HG02571 (cell line): Measurements from ENCODE around the gene VWDE.
A peak's percentile ranks its signal among the peaks of the same experiment; 100 is the strongest.

Source experiments
- ATAC-seq: cut with Tn5 transposase; IDR thresholded peaks from one replicate; pipeline ENCODE4 v1.9.1; 2021; ENCODE audit warnings: mild to moderate bottlenecking, moderate library complexity; ENCODE audit not compliant: unreplicated experiment

The VWDE gene

DNA sequence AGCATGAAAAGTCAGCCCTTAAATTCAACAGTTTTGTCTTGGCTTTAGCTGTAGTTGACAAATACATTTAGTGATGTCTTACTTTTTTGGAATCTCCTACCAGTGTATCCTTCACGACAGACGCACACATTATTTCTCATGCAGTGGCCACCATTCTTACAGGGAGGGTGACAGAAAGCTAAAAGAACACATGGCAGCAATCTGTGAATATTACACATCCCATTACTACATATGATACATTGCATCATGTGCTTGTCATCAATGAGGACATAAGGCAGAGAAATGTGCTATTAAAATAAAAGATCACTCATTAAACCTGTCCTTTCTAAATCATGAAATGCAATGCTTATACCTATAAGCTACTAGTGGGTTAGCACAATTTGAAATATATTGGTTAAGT is 66.6 kb downstream of the VWDE start:
- ATAC-seq = no peak

DNA sequence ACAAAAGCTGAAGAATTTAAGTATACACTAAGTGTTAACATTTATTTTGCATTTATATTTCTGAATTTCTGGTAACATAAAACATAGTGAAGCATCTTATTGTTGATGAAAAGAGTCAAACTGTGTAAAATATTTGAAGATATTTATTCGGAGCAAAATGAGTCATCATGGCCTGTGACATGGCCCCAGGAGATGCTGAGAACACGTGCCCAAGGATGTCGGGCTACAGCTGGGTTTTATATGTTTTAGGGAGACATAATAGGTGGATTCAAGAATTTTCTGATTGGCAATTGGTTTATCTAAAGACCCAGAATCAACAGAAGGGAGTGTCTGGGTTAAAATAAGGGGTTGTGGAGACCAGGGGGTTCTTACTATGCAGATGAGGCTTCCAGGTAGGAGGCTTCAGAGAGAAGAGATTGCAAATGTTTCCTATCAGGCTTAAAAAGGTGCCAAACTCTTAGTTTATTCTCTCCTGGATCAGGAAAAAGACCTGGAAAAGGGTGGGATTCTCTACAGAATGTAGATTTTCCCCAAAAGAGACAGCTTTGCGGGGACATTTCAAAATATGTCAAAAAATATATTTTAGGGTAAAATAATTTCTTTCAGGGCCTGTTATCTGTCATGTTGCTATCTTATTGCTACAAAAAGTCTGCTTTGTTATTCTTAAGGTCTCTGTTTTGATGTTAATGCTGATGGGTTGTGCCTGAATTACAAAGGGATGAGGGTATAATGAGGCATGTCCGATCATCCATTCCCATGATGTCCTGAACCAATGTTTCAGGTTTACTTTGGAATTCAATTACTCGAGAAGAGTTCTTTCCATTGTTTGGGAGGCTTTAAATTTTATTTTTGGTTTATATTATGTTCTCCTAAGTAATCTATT is 74.5 kb downstream of the VWDE start:
- no peak for ATAC-seq

DNA sequence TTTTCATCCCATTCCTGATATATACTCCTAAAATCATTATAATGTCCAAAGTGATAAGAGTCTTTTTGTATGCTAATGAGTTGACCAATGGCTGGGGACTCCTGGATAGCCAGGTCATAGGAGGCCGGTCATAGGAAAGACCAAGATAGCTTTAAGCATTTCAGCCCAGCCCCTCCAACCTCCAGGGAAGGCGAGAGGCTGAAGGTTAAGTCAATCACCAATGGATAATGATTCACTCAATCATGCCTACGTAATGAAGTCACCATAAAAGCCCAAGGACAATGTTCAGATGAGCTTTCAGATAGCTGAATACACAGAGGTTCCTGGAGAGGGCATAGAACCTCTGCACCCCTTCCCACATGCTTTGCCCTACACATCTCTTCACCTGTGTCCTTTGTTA is 75.7 kb downstream of the VWDE start:
- no peak for ATAC-seq

DNA sequence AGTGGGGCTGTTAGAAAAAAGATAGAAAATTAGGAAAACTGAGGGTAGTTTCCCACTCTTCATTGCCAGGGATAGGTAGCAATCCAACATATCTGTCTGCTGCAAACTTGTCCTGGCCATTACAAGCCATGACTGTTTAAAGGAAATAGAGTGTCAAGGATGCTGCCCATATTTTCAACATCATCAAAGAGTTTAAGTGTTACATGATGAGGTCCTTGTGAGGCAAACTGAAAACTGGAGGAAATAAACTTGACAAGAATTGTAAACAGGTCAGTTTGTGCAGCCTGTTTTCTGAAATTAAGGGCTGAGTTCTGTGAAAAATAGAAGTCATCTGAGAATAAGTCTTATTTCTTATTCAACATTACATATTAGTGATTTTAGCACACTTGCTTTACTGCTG is 78.0 kb downstream of the VWDE start:
- no peak for ATAC-seq

DNA sequence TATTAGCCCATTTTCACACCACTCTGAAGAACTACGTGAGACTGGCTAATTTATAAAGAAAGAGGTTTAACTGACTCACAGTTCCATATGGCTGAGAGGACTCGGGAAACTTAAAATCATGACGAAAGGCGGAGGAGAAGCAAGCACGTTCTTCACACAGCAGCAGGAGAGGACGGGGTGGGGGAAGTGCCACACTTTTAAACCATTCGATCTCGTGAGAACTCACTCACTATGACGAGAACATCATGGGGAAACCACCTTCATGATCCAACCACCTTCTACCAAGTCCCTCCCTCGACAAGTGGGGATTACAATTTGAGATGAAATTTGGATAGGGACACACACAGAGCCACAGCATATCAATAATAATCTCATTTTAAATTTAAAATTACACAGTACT is 80.2 kb downstream of the VWDE start:
- no peak for ATAC-seq

DNA sequence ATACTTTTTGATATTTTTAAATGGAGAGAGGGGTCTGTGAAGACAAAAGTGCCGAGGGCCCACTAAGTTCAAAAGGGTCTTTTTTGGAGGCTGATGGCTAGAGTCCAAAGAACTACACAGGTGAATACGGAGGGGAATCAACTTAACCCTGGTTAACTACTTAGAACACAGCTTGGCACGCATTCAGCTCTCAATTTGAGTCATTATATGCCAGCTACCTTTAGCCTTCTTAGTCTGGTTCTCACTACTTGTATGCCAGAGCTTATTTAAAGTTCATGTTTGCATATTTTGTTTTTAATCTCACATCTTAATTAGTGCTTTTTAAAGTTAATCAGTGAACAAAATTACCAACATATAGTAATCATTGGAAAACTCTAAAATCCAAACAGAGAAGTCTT is 80.8 kb downstream of the VWDE start:
- peak; percentile 84 for ATAC-seq

DNA sequence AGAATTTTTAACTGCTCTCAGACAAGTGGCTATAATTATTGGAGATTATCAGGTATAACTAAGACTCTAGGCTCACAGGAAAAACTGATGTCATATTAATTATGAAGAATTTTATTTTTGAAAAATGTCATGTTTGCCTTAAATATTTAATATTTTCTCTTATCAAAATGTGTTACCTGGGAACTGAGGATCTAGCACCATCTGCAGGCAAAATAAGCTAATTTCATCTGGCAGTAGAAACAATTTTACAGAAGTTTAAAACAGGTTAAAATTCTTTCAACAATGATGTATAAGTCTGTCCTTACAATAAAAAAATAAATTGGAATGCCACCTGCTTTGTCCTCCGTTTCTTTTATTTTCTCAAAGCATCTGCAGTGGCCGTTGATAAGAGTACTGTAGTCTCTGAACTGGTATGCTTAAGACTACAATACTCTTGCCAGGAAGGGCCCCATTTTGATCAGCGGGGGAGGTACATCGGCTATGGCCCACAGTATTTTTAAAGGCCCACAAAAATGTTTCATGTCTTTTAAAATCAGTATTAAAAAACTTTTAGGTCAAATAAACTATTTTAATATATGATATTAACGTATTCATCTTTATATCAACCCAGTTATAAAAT is 81.3 kb downstream of the VWDE start:
- ATAC-seq = no peak

DNA sequence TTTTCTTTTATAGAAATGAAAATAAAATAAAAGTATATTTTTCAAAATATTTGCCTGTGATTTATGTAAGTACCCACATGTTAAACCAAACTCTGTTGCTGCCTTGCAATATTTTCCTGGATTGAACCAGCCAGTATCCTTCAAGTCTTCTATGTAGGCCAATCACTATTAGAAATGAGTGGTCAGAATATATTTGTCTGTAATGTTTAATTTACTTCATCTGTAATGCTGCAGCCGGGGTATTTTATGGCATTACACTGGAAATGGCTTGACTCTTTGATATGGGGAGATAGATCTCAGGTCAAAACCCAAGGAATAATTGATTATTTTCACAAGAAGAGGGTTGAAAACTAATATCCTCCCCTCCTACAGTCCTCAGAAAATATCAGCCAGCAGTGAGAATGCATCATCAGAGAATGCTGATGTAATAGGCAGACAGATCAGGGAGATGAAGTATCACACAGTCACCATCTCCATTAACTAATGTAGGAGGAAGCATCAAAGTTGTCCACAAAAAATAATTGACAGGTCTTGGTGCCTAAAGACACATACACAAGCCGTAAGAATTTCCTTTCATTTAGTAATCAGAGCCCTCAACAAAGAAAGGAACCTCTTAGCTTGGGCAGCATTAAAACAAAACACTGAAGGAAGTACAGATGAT is 82.5 kb downstream of the VWDE start:
- ATAC-seq = no peak

DNA sequence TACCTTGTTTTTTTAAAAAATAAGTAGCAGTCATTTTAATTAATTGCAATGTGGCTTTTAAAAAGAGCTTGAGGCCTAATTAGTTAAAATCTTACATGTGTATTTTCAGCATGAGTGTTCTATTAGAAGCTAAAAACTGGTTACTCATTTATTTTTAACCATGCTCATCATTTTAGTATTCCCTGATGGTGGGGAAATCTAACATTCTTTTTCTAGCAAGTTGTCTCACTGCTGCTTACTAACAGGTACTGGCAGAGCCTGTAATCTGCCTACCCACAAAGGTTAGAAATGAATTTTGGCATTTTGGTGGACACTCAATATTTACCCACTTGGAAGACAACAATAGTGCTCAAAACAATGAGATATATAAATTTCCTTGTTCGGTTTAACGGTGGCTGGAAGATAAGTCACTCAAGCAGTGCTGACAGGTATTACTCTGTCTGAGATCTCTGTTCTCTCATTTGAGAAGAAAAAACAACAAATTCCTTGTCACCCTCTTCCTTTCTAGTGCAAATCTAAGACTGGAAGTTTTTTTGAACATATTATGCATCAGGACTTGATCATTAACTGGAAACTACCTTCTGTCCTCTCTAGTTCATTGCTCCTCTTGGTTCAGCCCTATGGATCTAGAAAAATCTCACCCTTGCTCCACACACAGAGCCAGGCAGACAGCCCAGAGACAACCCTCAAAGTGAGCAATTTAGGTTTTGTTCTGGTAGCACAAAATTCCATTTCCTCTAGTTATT is 83.3 kb downstream of the VWDE start:
- ATAC-seq = no peak

DNA sequence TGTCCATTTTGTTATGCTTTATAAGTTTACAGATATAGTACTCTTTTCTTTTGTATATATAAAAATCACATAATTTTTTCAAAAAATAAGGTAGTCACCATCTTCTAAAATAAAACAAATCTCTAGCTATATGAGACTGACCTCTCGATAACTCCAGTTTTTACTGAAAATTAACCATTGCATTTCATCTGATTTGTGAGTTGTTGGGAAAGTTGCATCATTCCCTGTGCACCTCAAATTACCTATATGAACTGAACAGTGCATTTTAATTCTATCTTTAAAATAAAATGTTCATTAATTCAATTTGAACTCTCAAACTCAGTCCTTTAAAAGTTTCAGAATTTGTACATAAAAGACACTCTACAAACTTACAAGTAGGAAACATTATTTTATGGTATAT is 86.0 kb downstream of the VWDE start:
- no peak for ATAC-seq

DNA sequence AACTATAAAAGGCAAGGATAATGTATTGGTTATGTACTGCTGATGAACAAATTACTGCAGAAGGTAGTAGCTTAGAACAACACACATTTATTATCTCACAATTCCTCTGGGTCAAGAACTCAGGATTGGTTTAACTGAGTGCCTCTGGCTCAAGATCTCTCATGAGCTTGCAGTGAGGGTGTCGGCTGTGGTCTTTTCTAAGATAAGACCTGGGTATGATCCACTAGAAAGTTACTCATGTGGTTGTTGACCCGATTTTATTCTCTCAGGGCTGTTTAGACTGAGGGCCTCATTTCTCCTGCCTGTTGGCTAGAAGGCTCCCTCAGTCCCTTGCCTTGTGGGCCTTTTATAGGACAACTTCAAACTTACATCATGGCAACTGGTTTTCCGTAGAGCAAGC is 86.7 kb downstream of the VWDE start:
- no peak for ATAC-seq

DNA sequence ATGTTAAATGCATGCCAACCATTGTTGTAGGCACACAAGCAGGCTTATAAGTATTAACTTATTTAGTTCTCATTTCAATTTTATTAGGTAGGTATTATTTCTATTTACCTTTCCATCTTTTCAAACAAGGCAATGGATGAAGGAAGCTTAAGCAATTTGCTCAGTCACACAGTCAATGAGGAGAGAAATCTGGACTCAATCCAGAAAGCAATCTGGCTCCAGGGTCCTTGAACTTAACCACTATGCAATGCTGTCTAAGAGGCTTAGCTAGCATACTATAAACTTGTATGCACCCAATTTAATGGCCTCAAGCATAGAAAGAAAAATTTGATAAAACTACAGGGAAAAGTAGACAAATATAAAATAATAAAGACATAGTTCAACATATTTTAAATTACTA is 88.6 kb downstream of the VWDE start:
- no peak for ATAC-seq

DNA sequence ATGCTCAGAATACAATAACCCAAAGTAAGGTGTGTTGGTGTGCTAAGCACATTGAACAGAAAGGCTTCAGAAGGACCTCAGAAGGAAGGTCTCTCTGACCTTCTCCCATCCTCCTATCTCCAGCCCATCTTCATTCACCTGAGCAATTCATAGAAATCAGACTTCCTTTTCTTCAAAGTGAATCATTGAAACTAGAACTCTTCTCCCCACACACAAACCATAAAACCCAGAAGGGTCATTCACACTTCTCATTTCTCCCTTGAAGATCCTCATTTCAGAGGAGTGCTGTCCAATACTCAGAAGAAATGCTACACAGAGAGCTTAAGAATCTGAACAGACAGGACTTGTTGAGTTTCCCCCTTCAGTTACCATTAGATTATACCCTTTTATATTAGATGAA is 89.5 kb downstream of the VWDE start:
- ATAC-seq = peak; percentile 74

DNA sequence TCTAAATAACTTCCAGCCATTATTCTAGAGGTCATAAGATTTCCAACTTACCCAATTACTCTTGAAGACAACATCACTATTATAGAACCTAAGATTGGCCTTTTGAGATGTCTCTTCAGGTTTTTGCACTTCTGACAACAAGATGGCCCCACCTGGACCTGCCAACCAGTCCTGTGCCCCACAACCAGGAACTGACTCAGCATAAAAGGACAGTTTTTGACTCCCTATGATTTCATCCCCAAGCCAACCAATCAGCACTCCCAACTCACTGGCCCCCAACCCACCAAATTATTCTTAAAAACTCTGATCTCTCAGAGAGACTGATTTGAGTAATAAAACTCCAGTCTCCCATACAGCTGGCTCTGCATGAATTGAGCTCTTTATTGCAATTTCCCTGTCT is 98.2 kb downstream of the VWDE start:
- no peak for ATAC-seq

DNA sequence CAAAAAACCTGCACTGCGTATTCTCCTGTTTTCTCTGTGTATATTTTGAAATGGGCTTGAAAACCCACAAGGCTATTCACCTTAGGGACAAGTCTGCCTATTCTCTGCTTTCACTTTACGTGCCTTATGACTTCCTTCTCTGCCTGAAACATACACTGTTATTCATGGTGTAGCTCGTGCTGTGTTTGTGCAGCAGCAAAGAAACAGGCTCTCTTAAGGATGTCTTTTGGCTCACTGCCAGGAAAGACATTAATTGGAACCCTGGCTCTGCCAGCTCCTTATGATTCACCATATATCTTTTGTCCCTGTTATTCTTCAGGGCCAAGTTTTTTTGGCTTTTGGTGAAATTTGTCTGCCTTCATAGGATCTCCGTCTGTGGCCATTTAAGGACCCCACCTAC is 100.2 kb downstream of the VWDE start:
- ATAC-seq = no peak

DNA sequence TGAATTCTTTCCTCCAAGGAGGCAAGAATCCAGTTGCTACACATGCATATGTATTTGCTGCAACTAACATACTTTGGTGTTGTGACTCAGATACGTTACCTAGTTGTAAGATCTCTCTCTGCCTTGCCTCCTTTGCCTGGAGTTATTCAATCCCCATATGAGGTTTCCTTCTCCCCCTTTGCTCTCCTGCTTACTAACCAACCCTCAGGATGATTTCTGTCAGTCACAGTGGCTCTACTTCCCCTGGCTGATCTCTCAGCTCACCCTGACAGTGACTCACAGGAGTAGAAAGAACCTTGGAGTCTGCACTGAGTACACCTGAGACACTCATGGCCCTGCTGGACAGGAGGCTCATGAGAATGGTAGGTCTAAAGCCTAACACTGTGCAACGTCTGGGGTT is 100.6 kb downstream of the VWDE start:
- ATAC-seq = no peak

DNA sequence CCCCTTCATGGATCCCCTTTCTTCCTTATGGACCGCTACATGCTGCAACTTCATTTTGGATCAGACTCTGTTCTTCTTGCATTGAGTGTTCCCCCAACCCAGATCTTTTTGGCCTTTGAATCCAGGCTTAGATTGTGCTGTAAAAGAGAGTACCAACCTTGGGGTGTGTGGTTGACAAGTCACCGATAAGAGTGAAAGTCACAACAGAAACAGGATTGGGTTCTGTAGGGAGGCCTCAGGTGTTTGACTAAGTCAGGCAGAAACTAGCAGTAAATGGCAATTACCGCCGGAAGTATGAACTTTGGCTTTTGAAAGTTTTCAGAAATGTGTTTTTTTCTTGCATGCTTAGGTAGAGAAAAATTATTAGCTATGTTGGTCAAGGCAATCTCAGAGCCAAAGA is 103.2 kb downstream of the VWDE start:
- ATAC-seq = no peak

DNA sequence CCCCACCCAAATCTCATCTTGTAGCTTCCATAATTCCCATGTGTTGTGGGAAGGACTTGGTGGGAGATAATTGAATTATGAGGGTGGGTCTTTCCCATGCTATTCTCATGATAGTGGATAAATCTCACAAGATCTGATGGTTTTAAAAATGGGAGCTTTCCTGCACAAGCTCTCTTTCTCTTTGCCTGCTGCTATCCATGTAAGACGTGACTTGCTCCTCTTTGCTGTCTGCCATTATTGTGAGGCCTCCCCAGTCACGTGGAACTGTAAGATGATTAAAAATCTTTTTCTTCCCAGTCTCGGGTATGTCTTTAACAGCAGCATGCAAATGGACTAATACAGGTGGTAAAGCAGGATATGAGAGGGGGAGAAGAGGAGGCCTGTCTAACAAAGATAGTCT is 104.3 kb downstream of the VWDE start:
- no peak for ATAC-seq

DNA sequence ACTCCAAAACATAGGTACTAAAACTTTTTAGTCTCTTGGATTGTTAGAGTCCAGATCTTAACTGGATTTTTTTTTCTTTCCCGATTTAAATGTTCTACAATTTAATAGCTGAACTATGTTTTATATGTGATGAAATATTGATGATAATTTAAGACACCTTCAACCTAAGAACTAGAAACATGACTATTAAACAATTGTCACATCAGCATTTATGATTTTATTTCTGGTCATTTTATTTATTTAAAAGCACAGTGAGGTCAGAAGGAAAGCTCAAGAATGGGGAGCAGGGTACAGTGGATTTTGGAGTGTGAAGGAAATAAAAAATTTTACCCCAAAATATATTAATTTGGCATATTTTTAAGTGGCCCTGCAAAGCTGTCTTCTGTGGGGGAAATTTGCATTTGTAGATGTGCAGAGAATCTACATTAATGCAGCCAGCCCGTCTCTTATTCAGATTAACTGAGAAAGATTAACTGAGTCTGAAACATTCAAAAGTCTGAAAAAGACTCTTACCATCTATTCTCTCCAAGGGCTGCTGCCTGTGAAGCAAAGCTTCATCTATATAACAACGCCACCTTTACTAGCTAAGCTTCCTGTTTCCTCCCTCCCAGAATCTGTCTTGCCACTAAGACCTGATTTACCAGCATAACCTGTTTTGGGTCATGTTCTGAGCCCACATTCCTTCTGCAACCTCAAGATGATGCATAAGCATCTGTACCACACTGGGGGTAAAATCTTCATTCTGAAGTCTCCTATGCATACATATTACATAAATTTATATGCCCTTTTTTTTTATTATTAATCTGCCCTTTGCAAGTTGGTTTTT is 106.2 kb downstream of the VWDE start:
- no peak for ATAC-seq

DNA sequence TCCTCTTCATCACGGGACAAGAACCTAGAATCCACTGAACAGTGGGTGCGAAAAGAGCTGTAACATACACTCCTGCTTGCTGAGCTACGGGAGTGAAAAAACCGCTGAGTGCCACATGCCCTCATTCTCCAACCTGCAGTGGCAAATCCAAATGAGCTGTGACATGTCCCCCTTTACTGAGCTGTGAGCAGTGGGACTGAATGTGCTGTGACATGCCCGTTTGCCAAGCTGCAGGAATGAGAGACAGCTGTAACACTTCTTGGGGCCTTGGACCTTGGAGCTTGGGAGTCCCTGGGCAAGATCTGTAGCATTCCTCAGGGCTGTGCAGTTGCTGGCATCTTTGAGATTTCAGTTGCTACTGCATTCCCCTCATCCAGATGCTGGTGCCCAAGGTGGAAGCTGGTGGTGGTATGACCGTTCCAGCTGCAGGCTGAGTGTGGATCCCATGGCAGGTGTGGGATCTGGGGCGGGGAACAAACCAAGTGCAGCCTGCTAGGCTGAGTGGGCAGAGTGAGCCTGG is 107.6 kb downstream of the VWDE start:
- no peak for ATAC-seq
